ENCODE data around the gene KCNK6.

The KCNK6 gene

DNA sequence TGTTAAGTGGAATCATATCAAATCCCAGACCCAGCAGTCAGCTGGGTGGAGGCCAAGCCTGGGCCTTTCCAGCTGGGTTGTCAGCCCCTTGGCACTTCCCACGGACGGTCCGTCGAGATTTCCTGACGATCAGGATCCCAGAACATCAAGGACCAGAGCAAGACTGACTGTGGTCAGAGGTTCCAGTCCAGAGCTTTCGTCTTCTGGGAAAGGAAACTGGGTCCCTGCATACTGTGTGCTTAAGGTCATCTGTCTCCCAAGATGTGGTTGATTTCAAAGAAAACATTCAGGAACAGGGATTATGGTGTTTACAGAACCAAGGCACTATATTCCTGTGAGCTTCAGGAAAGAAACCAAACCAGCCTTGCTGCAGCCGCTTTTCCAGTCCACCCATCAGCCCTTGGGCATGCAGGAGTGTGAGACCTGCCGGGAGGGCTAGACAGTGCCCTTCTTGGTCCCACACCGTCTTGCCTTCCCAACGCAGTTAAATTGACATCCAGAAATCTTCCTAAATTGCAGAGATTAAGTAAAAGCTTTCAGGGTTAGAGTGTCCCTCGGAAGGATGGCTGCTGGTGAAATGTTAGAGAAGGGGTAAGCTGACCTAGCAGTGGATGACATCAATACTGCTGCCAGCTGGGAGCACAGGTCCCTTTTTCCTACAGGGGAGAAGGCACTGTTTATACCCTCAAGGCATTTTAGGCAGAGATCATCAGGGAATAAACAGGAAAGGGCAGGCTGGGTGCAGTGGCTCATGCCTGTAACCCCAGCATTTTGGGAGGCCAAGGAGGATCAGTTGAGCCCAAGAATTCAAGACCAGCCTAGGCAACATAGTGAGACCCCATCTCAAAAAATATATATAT lies 20.6 kb upstream of the KCNK6 start:
- H2AFZ ChIP-seq (ENCODE audit: low read length) = no peak overlapping the region
- H3K27ac ChIP-seq (replicated peaks; ENCODE audit: low read length) = no peak overlapping the region
- no peak for DNase-seq (ENCODE audit: low spot score)

DNA sequence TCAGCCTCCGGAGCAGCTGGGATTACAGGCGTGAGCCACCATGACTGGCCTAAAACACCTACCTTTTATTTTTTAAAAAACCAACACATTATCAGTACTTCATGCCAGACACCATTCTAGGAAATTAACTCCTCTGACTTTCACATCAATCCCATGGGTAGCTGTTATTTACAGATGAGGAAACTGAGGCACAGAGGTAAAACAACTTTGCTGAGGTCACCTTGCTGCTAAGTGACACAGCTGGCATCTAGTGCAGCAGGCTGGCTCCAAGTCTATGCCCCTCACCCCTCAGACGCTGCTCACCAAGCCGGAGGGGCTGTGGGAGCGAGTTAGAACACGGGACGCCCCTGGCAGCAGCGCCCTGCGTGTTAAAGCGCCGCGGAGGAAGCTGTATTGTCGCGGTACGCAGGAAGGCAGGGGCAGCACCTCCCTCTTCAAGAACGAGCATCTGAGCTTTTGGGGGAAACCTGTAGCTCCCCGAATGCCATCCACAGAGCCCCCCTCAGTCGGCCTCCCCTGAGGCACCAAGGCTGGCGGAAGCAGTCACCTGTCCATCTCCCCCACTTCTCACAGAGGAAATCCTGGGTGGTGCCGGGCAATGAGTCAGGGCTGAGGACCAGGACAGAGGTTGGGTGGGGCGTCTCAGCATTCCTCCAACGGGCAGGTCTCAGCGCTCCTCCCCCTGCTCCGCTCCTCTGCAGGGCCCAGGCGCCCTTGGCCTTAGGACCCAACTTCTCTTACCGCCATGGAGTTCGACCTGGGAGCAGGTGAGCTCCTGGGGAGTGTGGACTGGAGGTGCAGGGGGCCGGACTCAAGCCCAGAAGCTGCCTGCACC lies 15.9 kb upstream of the KCNK6 start, which contains the start of gene C19orf33:
Gene C19orf33 (plus strand): TSS at position 735 of the 835 bp plus-strand sequence. CDS start 11 bp downstream, at position 746.
- Histone ChIP-seq H3K27ac (replicated peaks; ENCODE audit: low read length) (no peak within 1 kb of the TSS), H3K4me3 (ENCODE audit: low read length in 2 of 2) (peak within 1 kb of the TSS in 1 of 2 donors; percentile 53), H2BK15ac (ENCODE audit: low read length) (peak within 1 kb of the TSS; percentile 100), H2AK5ac (ENCODE audit: low read depth, low read length) (peak within 1 kb of the TSS; percentile 98), H4K8ac (ENCODE audit: low read depth, low read length) (no peak within 1 kb of the TSS), H3K4me1 (ENCODE audit: control insufficient read depth in 2 of 2, insufficient read depth in 1 of 2, low read depth in 1 of 2, low read length in 2 of 2) (peaks cover 5 to 15% of the 10 kb centered on the region in 2 donors), H3K9ac (ENCODE audit: low read depth, low read length, poor library complexity) (peak within 1 kb of the TSS; percentile 63), H3K27me3 (ENCODE audit: control insufficient read depth in 3 of 3, insufficient read depth in 3 of 3, low read depth in 1 of 3, low read length in 3 of 3) (peaks cover 0 to 11% (median 4%) of the 10 kb centered on the region in 3 experiments), H2BK12ac (ENCODE audit: low read length) (peak within 1 kb of the TSS; percentile 73), H3K23ac (ENCODE audit: low read depth, low read length, poor library complexity) (peak within 1 kb of the TSS; percentile 99), H4K91ac (ENCODE audit: low read depth, low read length, poor library complexity) (no peak within 1 kb of the TSS), H2BK5ac (ENCODE audit: low read length) (no peak within 1 kb of the TSS), H3K14ac (ENCODE audit: low read length) (peak within 1 kb of the TSS; percentile 98), H3K9me3 (replicated peaks in 1 of 2; ENCODE audit: control insufficient read depth in 2 of 2, insufficient read depth in 1 of 2, low read depth in 1 of 2, low read length in 2 of 2) (no peaks in the 10 kb centered on the region), H2AFZ (ENCODE audit: low read length) (no peak within 1 kb of the TSS), H3K4me2 (ENCODE audit: insufficient read depth, low read length, poor library complexity, severe bottlenecking) (peak within 1 kb of the TSS; percentile 52), H3K4ac (ENCODE audit: low read length) (no peak within 1 kb of the TSS), H3K18ac (ENCODE audit: low read length) (peak within 1 kb of the TSS; percentile 81), H2BK120ac (ENCODE audit: low read depth, low read length) (no peak within 1 kb of the TSS), H3K79me1 (ENCODE audit: low read depth, low read length) (peaks cover 2% of the 10 kb centered on the region), H3K36me3 (replicated peaks in 1 of 2; ENCODE audit: control insufficient read depth in 2 of 2, insufficient read depth in 2 of 2, low read length in 2 of 2) (peaks cover 15 to 19% of the 10 kb centered on the region in 2 donors)
- WGBS, 2 donors (ENCODE audit: extremely low coverage in 2 of 2, insufficient read length in 2 of 2, insufficient replicate concordance in 1 of 2) = no CpG with 5 or more reads among the region's 28 CpGs
- DNase-seq (ENCODE audit: low spot score) = no peak

More for the DNA sequence above, 20.6 kb upstream of the KCNK6 start:
- Histone ChIP-seq H2AK5ac (ENCODE audit: low read depth, low read length) (no peak overlapping the region), H3K4ac (ENCODE audit: low read length) (no peak overlapping the region), H3K27me3 (ENCODE audit: control insufficient read depth in 3 of 3, insufficient read depth in 3 of 3, low read depth in 1 of 3, low read length in 3 of 3) (peaks cover 0 to 6% (median 4%) of the 10 kb centered on the region in 3 experiments), H3K4me3 (ENCODE audit: low read length in 2 of 2) (peak overlapping the region in 1 of 2 donors; percentile 1), H3K23ac (ENCODE audit: low read depth, low read length, poor library complexity) (no peak overlapping the region), H2BK12ac (ENCODE audit: low read length) (no peak overlapping the region), H3K14ac (ENCODE audit: low read length) (no peak overlapping the region), H3K4me1 (ENCODE audit: control insufficient read depth in 2 of 2, insufficient read depth in 1 of 2, low read depth in 1 of 2, low read length in 2 of 2) (peaks cover 1 to 7% of the 10 kb centered on the region in 2 donors), H3K9me3 (replicated peaks in 1 of 2; ENCODE audit: control insufficient read depth in 2 of 2, insufficient read depth in 1 of 2, low read depth in 1 of 2, low read length in 2 of 2) (no peaks in the 10 kb centered on the region), H3K4me2 (ENCODE audit: insufficient read depth, low read length, poor library complexity, severe bottlenecking) (no peak overlapping the region), H2BK15ac (ENCODE audit: low read length) (no peak overlapping the region), H4K91ac (ENCODE audit: low read depth, low read length, poor library complexity) (no peak overlapping the region), H2BK5ac (ENCODE audit: low read length) (no peak overlapping the region), H3K36me3 (replicated peaks in 1 of 2; ENCODE audit: control insufficient read depth in 2 of 2, insufficient read depth in 2 of 2, low read length in 2 of 2) (no peaks in the 10 kb centered on the region), H3K18ac (ENCODE audit: low read length) (no peak overlapping the region), H3K79me1 (ENCODE audit: low read depth, low read length) (no peaks in the 10 kb centered on the region), H4K8ac (ENCODE audit: low read depth, low read length) (no peak overlapping the region), H2BK120ac (ENCODE audit: low read depth, low read length) (no peak overlapping the region), H3K9ac (ENCODE audit: low read depth, low read length, poor library complexity) (no peak overlapping the region)
- no CpG with 5 or more reads among the region's 11 CpGs for WGBS, 2 donors (ENCODE audit: extremely low coverage in 2 of 2, insufficient read length in 2 of 2, insufficient replicate concordance in 1 of 2)

GRCh38 chr19:38304352-38304865 lies 15.2 kb upstream of the KCNK6 start:
- no CpG with 5 or more reads among the region's 27 CpGs for WGBS, 2 donors (ENCODE audit: extremely low coverage in 2 of 2, insufficient read length in 2 of 2, insufficient replicate concordance in 1 of 2)
- H2BK5ac ChIP-seq (ENCODE audit: low read length) = no peak overlapping the region
- no peak overlapping the region for H3K27ac ChIP-seq (replicated peaks; ENCODE audit: low read length)

More at GRCh38 chr19:38304352-38304865, 15.2 kb upstream of the KCNK6 start:
- Histone ChIP-seq H2AK5ac (ENCODE audit: low read depth, low read length) (peak overlapping the region; percentile 98), H3K9ac (ENCODE audit: low read depth, low read length, poor library complexity) (peak overlapping the region; percentile 63), H3K18ac (ENCODE audit: low read length) (peak overlapping the region; percentile 81), H3K4me2 (ENCODE audit: insufficient read depth, low read length, poor library complexity, severe bottlenecking) (peak overlapping the region; percentile 52), H2BK12ac (ENCODE audit: low read length) (peak overlapping the region; percentile 73), H2BK15ac (ENCODE audit: low read length) (peak overlapping the region; percentile 100), H3K27me3 (ENCODE audit: control insufficient read depth in 3 of 3, insufficient read depth in 3 of 3, low read depth in 1 of 3, low read length in 3 of 3) (peaks cover 0 to 11% (median 0%) of the 10 kb centered on the region in 3 experiments), H2BK120ac (ENCODE audit: low read depth, low read length) (no peak overlapping the region), H2AFZ (ENCODE audit: low read length) (no peak overlapping the region), H3K79me1 (ENCODE audit: low read depth, low read length) (peaks cover 2% of the 10 kb centered on the region), H3K4me3 (ENCODE audit: low read length in 2 of 2) (no peak overlapping the region), H3K4ac (ENCODE audit: low read length) (no peak overlapping the region), H3K23ac (ENCODE audit: low read depth, low read length, poor library complexity) (peak overlapping the region; percentile 80), H3K4me1 (ENCODE audit: control insufficient read depth in 2 of 2, insufficient read depth in 1 of 2, low read depth in 1 of 2, low read length in 2 of 2) (peaks cover 5 to 15% of the 10 kb centered on the region in 2 donors), H4K8ac (ENCODE audit: low read depth, low read length) (no peak overlapping the region), H3K9me3 (replicated peaks in 1 of 2; ENCODE audit: control insufficient read depth in 2 of 2, insufficient read depth in 1 of 2, low read depth in 1 of 2, low read length in 2 of 2) (no peaks in the 10 kb centered on the region), H4K91ac (ENCODE audit: low read depth, low read length, poor library complexity) (no peak overlapping the region), H3K36me3 (replicated peaks in 1 of 2; ENCODE audit: control insufficient read depth in 2 of 2, insufficient read depth in 2 of 2, low read length in 2 of 2) (peaks cover 15 to 23% of the 10 kb centered on the region in 2 donors), H3K14ac (ENCODE audit: low read length) (peak overlapping the region; percentile 98)
- DNase-seq (ENCODE audit: low spot score) = no peak
